Activated naive CD8-positive, alpha-beta T cell treated with anti-CD3 and anti-CD28 coated beads, Interleukin-2, amount 50 U/mL, for 24 hours (primary cell): ENCODE results near the gene ADSS1.
A peak's percentile ranks its signal among the peaks of the same experiment; 100 is the strongest.

Experiments
- ATAC-seq: fragments of 150-1000 bp; cut with Tn5 transposase; one replicate; pipeline ENCODE4 v1.10.0; 2021
- DNase-seq: peaks from one replicate; pipeline ENCODE4 v3.0.0; 2021
- H3K27ac Mint-ChIP-seq: one replicate; pipeline ENCODE4 v1.8.0; 2021; ENCODE audit warnings: mild to moderate bottlenecking, mixed read lengths
- H3K27me3 Mint-ChIP-seq: one replicate; pipeline ENCODE4 v1.8.0; 2021; ENCODE audit warnings: mixed read lengths
- H3K36me3 Mint-ChIP-seq: one replicate; pipeline ENCODE4 v1.8.0; 2021; ENCODE audit warnings: low read depth, mixed read lengths
- H3K4me1 Mint-ChIP-seq: one replicate; pipeline ENCODE4 v1.8.0; 2021; ENCODE audit warnings: mixed read lengths
- H3K4me3 Mint-ChIP-seq: one replicate; pipeline ENCODE4 v1.8.0; 2021; ENCODE audit warnings: mild to moderate bottlenecking, moderate library complexity, mixed read lengths
- H3K9me3 Mint-ChIP-seq: one replicate; pipeline ENCODE4 v1.8.0; 2021; ENCODE audit warnings: mixed read lengths

Gene ADSS1

DNA sequence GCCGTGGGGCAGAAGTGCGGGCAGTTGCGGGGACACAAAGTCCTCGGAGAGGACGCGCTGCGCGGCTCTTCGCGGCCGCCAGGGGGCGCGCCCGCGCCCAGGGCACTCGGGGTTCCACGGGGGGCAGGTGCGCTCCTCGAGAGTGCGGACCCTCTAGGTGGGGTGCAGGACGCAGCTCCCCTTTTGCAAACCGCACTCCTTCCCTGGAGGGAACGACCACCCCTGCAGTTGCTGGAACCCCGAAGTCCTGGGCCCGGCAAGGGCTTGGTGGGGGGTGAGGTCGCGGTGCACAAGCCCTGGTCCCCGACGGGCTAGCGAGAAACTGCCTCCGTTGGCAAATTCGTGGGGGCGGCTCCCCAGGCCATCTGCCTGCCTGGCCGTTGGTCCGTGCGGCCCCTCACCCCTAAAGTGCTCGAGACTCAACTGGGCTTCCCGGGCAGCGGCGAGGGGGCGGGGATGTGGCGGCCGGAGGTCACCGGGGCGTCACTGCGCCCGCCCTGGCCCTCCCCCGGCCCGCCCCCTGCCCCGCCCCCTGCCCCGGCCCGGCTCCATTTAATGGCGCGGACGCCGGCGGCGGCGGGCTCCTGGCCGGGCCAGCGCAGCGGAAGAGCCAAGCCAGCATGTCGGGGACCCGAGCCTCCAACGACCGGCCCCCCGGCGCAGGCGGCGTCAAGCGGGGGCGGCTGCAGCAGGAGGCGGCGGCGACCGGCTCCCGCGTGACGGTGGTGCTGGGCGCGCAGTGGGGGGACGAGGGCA lies at the start of gene ADSS1:
TSS of gene ADSS1 (plus strand) at position 579 of the 756 bp plus-strand sequence. CDS start at position 621, 42 bp downstream.
- H3K27ac Mint-ChIP-seq: no peak within 1 kb of the TSS

DNA sequence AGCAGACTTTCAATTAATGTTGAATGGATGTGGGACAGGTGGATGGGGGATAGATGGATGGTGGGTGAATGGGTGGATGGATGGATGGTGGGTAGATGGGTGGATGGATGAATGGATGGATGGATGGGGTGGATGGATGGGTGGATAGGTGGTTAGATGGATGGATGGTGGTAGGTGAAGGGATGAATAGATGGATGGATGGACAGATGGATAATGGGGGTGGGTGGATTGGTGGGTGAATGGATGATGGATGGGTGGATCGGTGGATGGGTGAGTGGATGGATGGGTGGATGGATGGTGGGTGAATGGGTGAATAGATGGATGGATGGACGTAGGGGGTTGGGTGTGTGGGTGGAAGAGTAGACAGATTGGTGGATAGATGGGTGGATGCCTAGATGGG lies 48.6 kb upstream of the ADSS1 start:
- ATAC-seq (no peak), DNase-seq (no peak)
- Mint-ChIP-seq H3K4me3 (no peak overlapping the region), H3K9me3 (no peaks in the 10 kb centered on the region), H3K27me3 (peaks cover 3% of the 10 kb centered on the region), H3K36me3 (no peaks in the 10 kb centered on the region), H3K27ac (no peak overlapping the region), H3K4me1 (peaks cover 29% of the 10 kb centered on the region)

More for the DNA sequence above, at the start of gene ADSS1:
- no peaks in the 10 kb centered on the region for H3K36me3 Mint-ChIP-seq
- H3K4me1 Mint-ChIP-seq: no peaks in the 10 kb centered on the region
- no peaks in the 10 kb centered on the region for H3K9me3 Mint-ChIP-seq
- peak within 1 kb of the TSS; percentile 32 for H3K4me3 Mint-ChIP-seq
- ATAC-seq (peak; percentile 60), DNase-seq (peak; percentile 71)
- peaks cover 2% of the 10 kb centered on the region for H3K27me3 Mint-ChIP-seq

DNA sequence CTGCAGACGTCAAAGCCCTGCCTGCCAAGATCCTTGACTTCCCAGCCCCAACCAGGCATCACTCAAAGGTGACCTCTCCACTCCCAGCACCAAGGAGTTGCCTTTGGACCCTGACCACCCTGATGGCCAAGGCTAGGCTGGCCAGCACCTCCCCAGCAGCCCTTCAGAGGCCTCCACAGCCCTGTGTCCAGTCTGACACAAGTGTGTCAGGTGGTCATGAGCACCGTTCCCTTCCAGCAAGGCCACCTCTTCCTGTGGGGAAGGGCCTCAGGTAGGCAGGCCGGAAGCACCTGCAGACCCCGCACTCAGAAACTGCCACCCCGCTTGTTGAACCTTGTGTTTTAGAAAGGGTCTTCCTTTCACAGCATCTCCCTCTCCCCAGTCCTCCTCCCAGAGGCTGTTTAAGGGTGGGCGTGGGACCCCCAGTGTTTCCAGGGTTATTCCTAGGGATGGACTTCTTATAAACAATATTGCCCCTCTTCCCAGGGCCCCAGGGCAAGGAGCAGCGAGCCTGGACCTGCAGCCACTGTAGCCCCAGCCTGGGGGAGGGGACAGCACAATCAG lies 47.8 kb upstream of the ADSS1 start:
- peaks cover 30% of the 10 kb centered on the region for H3K4me1 Mint-ChIP-seq
- H3K4me3 Mint-ChIP-seq: no peak overlapping the region

DNA sequence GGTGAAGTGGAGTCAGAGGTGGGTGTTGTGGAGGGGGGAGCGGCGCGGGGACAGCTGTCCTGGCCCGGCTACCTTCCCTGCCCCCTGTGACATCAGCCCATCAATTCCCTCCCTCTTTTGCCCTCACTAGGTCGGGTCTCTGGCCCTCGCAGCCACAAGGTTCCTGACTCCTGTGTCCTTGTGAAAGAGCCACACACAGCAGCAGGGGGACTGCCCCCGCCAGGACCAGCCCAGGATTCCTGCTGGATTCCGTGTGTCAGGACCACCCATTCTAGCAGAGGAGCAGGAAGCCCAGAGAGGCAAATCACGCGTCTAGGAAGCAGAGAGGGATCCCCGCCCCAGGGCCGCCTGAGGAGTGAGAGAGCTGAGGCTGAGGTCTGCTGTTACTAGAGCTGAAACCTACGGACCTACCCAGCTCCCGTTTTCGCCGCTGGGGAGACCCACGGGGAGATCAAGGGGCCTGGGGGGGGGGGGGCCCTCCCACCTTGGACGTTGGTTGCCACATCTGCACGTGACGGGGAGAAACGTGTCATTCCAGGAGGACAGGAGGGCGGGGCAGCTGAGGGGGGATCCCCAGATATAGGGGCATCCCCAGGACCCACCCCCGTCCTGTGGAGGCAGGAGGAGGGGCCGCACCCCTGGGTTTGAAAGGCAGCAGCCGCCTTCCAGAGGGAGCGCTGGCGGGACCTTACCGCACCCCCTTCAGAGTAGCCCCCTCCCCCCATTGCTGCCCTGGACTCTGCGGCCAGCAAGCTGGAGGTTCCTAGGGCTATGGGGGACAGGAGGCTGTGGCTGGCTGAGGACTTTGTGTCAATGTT lies 47.1 kb upstream of the ADSS1 start:
- no peaks in the 10 kb centered on the region for H3K9me3 Mint-ChIP-seq
- no peaks in the 10 kb centered on the region for H3K36me3 Mint-ChIP-seq
- DNase-seq (peak; percentile 69), ATAC-seq (peak; percentile 41)
- H3K4me1 Mint-ChIP-seq: peaks cover 33% of the 10 kb centered on the region
- peak overlapping the region; percentile 29 for H3K27ac Mint-ChIP-seq
- no peaks in the 10 kb centered on the region for H3K27me3 Mint-ChIP-seq
- peak overlapping the region; percentile 66 for H3K4me3 Mint-ChIP-seq

More for the DNA sequence above, 47.8 kb upstream of the ADSS1 start:
- Mint-ChIP-seq H3K27ac (no peak overlapping the region), H3K27me3 (no peaks in the 10 kb centered on the region), H3K9me3 (no peaks in the 10 kb centered on the region), H3K36me3 (no peaks in the 10 kb centered on the region)
- DNase-seq (no peak), ATAC-seq (no peak)

DNA sequence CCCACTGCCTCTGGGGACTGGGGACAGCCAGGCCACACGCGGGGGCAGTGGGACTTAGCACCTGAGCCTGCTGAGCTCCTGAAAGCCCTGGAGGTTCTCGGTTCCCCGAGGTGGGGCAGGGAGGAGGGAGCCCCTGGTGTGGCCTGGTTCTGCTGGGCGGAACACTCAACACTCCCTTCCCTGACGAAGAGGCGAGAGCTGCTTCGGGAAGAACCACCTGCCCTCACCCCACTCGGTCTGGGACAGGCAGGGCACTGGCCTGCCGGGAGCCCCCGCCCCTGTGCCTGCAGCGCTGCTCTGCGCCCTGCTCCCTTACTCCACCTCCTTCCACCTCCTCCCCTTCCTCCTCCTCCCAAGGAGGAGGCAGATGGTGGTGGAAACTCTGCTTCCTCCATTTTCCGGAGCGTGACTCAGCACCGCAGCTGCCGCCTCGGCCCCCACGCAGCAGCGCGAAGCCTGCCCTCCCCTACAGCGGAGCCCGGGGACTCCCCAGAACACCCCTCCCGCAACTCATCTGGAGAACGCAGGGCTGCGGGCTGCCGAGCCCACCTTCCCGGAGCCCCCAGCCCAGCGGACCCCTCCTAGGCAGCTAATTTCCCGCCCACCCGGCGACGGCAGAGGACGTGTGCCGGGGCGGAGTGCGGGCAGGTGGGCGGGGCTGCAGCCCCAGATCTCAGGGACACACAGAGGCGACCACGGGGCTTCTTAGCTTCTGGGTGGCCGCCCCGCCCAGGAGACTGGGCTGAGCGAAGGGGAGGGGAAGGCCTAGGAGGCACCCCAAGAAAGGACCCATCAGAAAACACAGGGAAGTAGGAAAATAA lies 46.3 kb upstream of the ADSS1 start:
- peak; percentile 82 for DNase-seq
- peak overlapping the region; percentile 66 for H3K4me3 Mint-ChIP-seq
- peaks cover 33% of the 10 kb centered on the region for H3K4me1 Mint-ChIP-seq
- peak; percentile 85 for ATAC-seq
- no peaks in the 10 kb centered on the region for H3K9me3 Mint-ChIP-seq
- no peaks in the 10 kb centered on the region for H3K27me3 Mint-ChIP-seq
- H3K27ac Mint-ChIP-seq: peak overlapping the region; percentile 86
- no peaks in the 10 kb centered on the region for H3K36me3 Mint-ChIP-seq

DNA sequence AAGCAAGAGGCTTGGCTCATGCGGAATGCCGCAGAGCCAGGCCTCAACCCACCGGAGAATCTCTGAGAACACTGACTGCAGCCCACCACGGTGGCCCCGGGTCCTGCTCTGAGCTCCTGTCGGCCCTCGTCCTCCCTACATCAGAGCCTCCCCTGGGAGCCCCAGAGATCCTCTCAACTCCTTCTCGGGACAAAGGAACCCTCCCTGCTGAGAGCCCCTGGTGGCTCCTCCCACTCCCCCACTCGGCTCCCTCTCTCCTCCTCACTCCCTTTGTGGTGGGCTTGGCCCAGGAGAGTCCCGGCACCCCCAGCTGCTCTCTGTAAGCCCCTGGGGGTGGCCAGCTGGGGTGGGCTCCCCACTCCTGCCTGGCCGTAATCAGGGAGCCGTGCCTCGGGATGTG lies 45.7 kb upstream of the ADSS1 start:
- peak overlapping the region; percentile 66 for H3K4me3 Mint-ChIP-seq
- H3K27me3 Mint-ChIP-seq: no peaks in the 10 kb centered on the region
- H3K9me3 Mint-ChIP-seq: no peaks in the 10 kb centered on the region
- no peak for ATAC-seq
- DNase-seq: no peak
- H3K27ac Mint-ChIP-seq: peak overlapping the region; percentile 86
- peaks cover 33% of the 10 kb centered on the region for H3K4me1 Mint-ChIP-seq
- H3K36me3 Mint-ChIP-seq: no peaks in the 10 kb centered on the region

DNA sequence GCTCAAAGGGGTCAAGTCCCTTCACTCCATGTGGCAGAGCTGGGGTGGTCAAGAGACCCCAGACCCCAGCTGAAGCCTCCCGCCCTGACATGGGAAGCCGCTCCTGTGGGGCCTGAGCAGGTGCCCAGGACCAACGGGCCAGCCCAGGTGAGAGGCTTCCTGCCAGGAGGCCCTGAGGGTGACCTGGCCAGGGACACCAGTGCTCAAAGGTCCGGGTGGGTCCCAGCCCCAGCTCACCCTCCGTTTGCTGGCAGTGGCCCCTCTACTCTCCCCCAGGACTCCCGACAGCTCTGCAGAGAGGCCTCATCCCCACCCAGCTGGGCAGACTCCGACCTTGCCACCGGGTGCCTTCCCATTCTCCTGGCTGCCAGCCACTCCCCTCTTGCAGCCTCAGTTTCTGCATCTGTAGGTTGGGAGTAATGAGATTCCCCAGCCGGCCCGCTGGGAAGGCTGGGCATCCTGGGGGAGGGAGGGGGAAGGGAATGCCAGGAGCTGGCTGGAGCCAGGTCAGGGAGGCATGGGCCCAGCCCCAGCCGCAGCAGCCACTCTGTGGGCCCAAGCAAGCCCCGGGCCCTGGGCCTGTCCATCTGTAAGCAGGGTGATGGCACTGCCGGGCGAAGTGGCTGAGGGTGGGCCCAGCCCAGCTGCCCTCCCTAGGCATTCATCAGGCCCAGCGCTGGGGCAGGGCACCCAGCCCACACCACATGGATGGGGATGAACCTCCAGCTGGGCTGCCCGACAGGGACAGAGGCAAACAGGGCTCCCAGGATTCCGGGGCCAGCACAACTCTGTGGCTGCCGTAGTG lies 44.9 kb upstream of the ADSS1 start:
- ATAC-seq: no peak
- H3K27me3 Mint-ChIP-seq: no peaks in the 10 kb centered on the region
- no peak for DNase-seq
- H3K36me3 Mint-ChIP-seq: no peaks in the 10 kb centered on the region
- peaks cover 30% of the 10 kb centered on the region for H3K4me1 Mint-ChIP-seq
- peak overlapping the region; percentile 66 for H3K4me3 Mint-ChIP-seq
- H3K9me3 Mint-ChIP-seq: no peaks in the 10 kb centered on the region
- H3K27ac Mint-ChIP-seq: no peak overlapping the region

DNA sequence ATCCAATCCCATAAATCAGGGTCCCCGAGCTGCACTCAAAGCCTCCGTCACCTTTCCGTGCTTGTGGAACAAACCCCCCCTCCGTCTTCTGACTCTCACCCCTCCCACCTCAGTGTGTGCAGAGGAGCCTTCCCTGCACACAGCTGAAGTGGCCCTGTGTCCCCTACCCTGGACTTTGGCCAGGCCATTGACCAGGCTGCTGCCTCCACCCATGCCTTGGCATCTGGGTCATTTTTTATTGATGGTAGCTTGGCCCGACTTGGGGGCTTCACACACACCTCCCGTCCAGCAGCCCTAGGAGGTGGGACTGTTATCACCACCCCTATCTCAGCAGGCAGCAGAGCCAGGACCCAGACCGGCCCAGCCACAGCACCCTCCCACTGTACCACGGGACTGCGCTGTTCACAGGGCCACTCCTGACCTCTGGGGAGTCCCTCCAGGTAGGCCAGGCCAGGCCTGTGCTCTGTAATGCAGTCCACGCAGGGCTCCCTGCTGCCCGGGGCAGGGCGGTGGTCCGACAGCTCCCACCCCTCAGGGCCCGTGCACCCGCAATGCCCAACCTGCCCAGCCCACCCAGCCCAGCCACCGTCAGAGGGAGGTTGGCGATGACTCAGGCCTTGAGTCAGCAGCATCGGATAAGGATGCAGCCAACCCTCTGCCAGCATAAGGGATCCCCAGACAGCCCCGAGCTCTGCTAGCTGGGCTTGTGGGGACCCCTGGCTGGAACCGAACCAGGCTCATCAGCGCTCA lies 43.8 kb upstream of the ADSS1 start:
- Mint-ChIP-seq H3K4me1 (peaks cover 29% of the 10 kb centered on the region), H3K27ac (no peak overlapping the region), H3K4me3 (no peak overlapping the region), H3K9me3 (no peaks in the 10 kb centered on the region), H3K36me3 (no peaks in the 10 kb centered on the region), H3K27me3 (no peaks in the 10 kb centered on the region)
- ATAC-seq (no peak), DNase-seq (no peak)

DNA sequence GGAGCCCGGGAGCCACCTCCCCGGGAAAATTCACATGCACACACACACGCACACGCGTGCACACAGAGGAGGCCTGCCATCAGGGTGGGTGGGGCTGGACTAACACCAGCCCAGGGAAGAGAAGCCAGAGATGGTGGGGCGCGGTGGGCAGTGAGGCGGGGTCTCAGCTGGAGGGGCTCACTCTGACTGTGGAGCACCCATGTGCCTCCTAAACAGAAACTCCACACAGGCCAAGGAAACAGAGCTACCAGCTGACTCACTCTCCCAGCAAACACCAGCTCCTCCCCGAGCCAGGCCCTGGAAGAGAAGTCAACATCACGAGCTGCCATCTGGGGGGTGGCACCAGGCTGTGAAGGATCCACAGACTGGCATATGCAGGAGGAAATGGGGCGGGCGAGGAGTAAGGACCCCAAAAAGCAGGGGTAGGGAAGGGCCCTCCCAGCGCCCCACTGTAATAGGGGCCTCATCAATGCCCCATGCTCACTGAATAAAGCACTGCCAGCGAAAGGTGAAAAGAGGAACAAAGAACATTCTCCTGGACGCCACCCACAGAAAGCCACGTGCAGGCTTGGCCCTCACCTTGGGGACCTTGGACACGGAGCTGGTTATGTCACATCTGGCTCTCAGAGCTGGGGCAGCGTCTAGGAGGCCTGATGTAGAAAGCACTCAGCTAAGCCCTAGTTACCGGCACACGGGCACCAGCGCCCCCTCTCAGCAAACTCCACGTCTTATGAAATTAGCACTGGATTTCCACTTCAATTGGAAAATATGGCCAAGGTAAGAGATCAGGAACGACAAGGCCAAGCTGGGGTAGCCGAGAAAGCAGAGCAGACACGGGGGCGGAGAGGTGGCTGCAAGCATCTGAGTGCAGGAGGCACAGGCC lies 43.0 kb upstream of the ADSS1 start:
- Mint-ChIP-seq H3K27me3 (no peaks in the 10 kb centered on the region), H3K36me3 (no peaks in the 10 kb centered on the region), H3K4me3 (no peak overlapping the region), H3K4me1 (peaks cover 31% of the 10 kb centered on the region), H3K9me3 (no peaks in the 10 kb centered on the region), H3K27ac (peak overlapping the region; percentile 54)
- no peak for DNase-seq
- ATAC-seq: no peak

DNA sequence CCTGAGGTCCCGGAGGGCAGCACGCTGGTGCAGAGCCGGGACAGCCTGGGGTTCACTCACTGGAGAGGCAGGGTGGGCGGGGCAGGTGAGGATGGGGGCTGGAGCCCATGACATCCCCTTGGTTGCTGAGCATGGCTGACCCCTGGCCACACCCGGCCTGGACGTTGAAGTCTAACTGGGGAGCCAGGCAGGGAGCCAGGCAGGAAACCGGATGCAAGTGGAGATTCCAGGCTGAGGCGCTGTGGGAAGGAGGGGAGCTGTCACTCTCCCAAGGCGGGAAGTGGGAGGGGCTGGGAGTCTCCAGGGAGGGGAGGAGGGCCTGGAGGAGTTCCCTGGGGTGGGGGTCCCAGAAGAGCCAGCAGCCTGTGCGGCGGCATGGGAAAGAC lies 42.3 kb upstream of the ADSS1 start:
- no peaks in the 10 kb centered on the region for H3K36me3 Mint-ChIP-seq
- no peaks in the 10 kb centered on the region for H3K9me3 Mint-ChIP-seq
- no peak overlapping the region for H3K27ac Mint-ChIP-seq
- H3K4me1 Mint-ChIP-seq: peaks cover 32% of the 10 kb centered on the region
- no peaks in the 10 kb centered on the region for H3K27me3 Mint-ChIP-seq
- ATAC-seq: no peak
- no peak overlapping the region for H3K4me3 Mint-ChIP-seq
- DNase-seq: no peak

DNA sequence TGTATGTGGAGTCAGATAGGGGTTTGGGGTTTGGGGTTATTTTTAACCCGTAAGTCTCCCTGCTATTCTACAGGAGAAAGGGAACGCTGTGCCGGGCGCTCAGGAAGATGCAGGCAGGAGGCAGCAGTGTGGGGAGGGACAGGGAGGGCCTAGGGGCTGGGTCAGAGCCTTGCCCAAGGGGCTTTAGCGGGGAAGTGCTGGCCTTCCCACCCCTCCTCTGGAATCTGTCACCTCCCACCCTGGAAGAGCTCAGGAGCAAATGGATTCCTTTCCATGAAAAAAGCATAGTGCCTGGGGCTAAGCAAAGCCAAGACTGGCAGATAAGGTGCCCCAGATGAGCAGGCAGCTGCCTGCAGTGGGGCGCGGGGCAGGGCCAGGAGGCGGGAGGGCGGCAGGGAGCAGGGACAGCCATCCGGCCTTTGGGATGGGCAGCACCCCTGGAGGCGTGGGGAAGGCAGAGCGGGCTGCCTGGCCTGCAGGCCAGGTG lies 41.9 kb upstream of the ADSS1 start:
- Mint-ChIP-seq H3K36me3 (no peaks in the 10 kb centered on the region), H3K27ac (no peak overlapping the region), H3K4me3 (no peak overlapping the region), H3K4me1 (peaks cover 33% of the 10 kb centered on the region), H3K27me3 (no peaks in the 10 kb centered on the region), H3K9me3 (no peaks in the 10 kb centered on the region)
- DNase-seq (no peak), ATAC-seq (no peak)

DNA sequence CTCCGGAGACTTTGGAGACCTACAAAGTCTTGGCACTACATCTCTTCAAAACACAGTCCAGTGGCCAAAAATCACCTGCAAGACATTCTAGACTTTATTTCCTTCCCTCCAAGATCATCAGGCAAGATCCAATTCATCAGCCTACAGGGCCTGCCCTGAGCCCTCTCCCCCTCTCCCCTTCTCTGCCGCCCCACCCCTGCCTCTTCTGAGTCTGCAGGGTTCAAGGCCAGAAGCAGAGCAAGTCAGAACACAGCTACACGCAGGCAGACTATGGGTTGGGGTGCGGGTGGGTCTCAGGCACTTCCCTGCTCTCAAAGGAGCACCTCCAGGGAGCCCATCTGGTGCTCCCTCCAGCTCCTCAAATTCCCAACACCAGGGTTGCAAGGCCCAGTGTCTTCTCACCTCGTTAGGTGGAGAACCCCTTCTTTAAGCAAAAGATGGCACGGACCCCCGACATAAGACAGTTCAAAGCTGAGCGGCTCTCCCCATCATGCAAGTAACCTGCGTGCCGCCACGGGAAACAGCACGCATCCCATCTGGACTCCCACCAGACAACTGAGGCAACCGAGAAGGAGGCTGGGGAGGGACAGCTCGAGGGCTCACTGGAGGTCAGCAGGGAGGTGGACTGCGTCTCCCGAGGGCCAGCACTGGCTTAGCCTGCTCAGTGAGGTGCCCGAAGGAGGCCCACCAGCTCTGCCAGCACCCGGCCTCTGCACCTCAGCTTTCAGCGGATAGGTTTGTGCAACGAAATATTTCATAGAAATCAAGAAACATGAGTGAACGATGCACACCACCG lies 40.2 kb upstream of the ADSS1 start:
- Mint-ChIP-seq H3K36me3 (no peaks in the 10 kb centered on the region), H3K4me3 (no peak overlapping the region), H3K27ac (no peak overlapping the region), H3K4me1 (peaks cover 30% of the 10 kb centered on the region), H3K27me3 (no peaks in the 10 kb centered on the region), H3K9me3 (no peaks in the 10 kb centered on the region)
- DNase-seq (no peak), ATAC-seq (no peak)
